CD4-positive, alpha-beta T cell treated with Interleukin-4 for 4 hours (primary cell): ENCODE measurements around the gene MAJIN.

Experiments
- DNase-seq: peaks from one replicate; pipeline ENCODE4 v3.0.0-alpha.2; 2020

MAJIN gene

DNA sequence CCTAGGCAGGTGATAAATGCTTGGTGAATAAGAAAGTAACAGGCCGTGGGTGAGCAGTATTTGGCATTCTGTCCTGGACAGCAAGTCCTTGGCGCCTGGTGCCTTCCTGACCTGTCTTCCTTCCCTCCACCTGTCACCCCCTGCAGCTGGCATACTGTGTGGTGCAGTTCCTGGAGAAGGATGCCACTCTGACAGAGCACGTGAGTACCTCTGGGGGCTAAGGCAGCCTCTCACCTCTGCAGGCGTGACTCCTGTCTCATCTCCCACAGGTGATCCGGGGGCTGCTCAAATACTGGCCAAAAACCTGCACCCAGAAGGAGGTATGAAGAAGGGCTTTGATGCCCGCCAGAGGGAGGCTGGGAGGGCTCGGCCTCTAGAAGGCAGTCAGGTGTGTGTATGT lies 40.6 kb downstream of the MAJIN start:
- DNase-seq: no peak

GRCh38 chr11:64930340-64930739 lies 41.6 kb downstream of the MAJIN start:
- DNase-seq: no peak

GRCh38 chr11:64929625-64930024 lies 42.3 kb downstream of the MAJIN start:
- no peak for DNase-seq

DNA sequence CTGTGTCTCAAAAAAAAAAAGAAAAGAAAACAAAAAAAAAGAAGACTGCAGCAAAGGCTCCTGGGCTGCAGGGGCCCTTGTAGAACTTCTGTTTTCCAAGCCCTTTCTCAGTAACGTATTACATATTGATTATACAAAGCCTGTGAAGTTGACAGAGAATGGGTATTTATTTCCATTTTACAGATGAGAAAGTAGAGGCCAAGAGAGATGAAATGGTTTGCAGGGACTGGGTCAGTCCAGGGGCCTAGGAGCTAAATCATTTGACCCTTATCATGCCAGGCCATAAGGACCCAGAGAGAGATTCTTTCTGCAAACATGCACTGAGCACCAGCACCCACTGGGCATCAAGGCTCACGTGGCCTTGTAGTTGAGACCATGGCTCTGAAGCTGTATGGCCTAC lies 43.0 kb downstream of the MAJIN start:
- DNase-seq: no peak

GRCh38 chr11:64926689-64927088 lies 45.2 kb downstream of the MAJIN start:
- no peak for DNase-seq

DNA sequence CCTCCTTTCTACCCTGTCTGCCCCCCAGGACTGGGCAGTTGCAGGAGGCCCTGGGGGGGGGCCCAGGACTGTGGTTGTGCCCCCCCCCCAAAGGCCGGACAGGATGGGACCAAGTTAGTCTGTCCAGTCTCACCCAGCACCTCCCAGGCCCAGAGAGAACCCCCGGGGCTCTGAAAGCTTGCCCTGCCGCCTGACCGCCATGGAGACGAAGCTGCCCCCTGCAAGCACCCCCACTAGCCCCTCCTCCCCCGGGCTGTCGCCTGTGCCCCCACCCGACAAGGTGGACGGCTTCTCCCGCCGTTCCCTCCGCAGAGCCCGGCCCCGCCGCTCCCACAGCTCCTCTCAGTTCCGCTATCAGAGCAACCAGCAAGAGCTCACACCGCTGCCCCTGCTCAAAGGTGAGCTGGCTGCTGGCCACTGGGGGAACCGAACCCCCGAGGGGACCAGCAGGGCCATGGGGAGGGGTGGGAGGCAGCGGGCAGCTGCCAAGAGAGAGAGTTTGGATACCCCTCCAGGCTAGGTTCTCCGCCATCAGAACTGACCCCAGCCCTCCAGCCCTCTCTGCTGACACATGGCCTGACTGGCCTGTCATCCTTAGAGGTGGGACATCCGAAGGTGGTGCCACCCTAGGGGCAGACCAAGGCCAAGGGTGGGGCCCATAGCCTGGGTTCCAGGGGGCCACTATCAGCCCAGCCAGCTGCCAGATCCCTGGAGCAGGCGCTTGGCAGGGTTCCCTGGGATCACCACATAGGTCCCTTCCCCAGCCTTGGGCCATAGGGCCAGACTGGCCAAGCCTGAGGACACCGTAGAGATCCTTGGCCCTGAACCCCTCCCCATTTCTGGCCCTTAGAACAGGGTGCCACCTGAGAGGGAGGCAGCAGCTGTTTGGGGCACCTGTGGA lies 46.1 kb downstream of the MAJIN start:
- DNase-seq: no peak

DNA sequence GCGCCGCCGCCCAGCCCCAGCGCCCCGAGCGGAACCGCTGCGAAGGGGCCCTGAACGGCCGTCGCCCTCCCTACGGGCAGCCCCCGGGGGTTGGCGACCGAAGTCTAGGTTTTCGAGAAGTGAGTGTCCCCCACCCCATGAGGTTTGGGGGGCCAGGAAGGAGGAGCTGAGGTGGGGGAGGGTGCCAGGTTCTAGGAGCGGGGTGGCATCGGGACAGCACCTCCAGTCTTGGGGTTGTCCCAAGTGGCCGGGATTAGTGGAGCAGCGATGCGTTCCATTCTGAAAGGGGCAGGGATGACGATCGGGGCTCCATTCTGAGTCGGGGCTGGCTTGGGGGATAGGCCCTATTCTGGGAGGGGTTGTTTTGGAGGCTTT lies 47.0 kb downstream of the MAJIN start:
- no peak for DNase-seq

- DNase-seq: peak; percentile 92
These were observed 47.7 kb downstream of the MAJIN start, which contains the start of gene PPP2R5B for GRCh38 chr11:64923944-64924909. PPP2R5B (plus strand) TSS chr11:64924689; CDS start chr11:64925735, 1,046 bp downstream.

- DNase-seq: no peak
These were observed 48.7 kb downstream of the MAJIN start for GRCh38 chr11:64923151-64923661.

DNA sequence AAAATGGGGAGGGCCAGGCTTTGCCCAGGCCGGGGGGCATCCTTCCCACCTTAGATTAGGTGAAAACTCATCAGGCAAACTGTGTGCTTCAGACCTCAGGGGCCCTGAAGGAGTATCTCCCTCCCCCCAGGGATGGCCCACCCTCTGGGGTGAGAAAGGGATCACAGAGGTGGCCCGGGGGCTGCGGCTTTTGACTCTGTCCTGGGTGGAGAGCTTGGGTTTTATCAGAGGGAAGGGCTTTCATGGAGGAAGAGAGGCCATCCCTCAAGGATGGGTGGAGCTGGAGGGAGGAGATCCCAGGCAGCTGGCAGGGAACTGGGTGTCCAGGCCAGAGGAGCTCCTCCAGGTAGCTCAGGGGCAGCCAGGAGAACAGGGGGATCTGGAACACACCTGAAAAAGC lies 50.5 kb downstream of the MAJIN start:
- no peak for DNase-seq

DNA sequence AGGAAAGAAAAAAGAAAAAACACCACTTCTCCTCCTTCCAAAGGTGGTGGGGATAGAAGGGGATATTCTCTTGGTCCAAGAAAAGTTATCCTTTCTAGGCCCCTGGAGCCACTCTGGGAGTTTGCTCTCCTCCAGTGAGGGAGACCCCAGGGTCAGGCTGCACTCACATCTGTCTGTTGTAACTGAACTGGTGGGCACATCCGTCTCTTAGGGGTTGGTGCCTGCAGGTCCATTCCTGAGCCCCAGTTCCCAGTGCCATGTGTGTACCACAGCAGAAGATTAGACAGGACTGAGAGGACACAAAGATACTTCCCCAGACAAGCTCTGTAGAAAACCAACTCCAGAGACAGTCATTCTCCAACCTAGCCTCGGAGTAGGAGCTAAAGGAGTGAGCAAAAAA lies 51.8 kb downstream of the MAJIN start:
- DNase-seq: no peak

- no peak for DNase-seq
These were observed 52.3 kb downstream of the MAJIN start for GRCh38 chr11:64919627-64920026.

DNA sequence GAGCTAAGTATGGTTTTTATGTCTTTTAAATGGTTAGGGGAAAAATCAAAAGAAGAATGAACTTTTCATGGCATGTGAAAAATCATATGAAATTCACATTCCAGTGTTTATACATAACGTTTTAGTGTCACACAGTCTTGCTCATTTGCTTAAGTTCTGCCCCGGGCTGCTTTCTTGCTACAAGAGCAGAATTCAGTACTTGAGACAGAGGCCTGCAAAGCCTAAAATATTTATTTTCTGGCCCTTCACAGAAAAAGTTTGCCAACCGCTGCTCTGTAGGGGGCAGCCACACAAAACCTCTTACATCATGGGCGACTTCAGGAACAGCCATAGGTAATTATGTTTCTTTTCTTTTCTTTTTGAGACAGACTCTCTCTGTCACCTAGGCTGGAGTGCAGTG lies 53.9 kb downstream of the MAJIN start:
- DNase-seq: no peak

DNA sequence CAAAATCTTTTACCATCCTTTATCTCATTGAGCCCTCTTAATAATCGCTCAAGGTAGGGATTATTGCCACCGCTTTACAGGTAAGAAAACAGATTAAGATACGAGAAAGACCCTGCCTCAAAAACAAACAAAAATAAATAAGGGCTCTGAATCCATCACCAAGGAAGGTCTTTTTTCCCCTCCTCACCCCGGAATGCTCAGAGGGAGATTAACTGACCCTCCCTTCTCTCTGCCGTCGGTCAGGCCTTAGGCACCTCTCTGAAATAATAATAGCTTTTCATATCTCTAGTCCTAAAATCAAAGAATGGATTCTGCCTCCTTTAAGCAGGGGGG lies 54.3 kb downstream of the MAJIN start:
- DNase-seq: no peak

- peak; percentile 100 for DNase-seq
These were observed 54.9 kb downstream of the MAJIN start, which contains the start of gene ATG2A for GRCh38 chr11:64916775-64917662. ATG2A (minus strand) TSS chr11:64917209; CDS start chr11:64917135, 74 bp downstream.

DNA sequence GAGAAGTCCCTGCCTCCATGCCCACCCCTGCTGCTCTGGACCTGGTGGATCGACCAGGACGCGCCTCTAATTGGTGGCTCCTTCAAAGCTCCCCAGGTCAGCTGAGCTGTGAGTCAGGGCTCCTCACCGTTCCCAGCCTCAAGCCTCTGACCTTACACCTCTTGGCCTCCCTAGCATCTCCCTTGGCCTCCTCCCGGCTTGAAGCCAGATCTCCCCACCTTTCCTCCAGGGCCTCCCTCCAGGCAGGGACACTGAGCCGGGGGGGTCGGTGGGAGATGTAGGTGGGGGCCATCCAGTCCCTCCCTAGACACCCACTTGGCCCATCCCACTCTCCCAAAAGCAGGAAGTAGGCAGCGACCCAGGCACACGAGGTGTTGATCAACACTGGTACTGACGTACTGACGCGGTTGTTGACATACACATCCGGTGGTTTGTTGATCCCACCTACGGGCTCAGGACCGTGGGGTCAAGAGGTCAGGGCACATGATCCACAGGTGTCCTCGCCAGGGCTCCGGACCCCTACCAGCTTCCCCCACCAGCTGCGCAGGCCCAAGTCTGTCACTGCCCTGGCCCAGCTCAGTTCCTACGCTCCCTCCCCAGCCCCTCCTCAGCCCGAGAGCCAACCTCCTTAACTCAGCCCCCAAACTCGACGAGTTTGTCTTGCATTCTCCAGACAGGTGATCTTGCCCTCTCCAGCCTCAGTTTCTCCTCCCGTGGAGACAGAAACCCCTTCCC lies 55.7 kb downstream of the MAJIN start:
- DNase-seq: peak; percentile 46

- no peak for DNase-seq
These were observed 56.5 kb downstream of the MAJIN start for GRCh38 chr11:64915376-64915887.

GRCh38 chr11:64914123-64914522 lies 57.8 kb downstream of the MAJIN start:
- no peak for DNase-seq

DNA sequence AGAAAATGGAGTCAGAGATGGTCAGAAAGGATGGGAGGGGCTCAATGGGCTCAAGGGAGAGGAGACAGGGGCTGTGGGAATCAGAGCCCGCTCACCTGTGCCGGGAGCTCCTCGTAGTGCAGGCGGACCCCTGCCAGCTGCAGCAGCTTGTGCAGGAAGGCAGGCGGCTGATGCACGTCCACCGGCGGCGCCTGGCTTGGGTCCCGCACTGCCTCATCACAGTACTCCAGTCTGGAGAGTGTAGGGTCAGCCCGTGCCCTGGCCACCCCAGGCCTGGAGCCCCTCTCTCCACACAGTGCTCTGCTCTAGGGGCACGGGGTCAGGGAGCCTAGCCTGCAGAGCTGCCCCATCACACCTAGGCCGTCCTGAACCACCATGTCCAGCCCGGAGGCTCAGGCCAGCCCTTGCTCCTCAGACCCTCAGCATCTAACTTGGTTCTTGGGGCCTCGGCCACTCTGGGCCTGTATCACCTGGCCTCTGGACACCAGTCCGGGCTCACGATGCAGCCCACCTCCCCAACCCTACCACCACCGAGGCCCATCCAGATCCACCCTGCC lies 58.7 kb downstream of the MAJIN start:
- DNase-seq: no peak

GRCh38 chr11:64911689-64912088 lies 60.2 kb downstream of the MAJIN start:
- DNase-seq: no peak

DNA sequence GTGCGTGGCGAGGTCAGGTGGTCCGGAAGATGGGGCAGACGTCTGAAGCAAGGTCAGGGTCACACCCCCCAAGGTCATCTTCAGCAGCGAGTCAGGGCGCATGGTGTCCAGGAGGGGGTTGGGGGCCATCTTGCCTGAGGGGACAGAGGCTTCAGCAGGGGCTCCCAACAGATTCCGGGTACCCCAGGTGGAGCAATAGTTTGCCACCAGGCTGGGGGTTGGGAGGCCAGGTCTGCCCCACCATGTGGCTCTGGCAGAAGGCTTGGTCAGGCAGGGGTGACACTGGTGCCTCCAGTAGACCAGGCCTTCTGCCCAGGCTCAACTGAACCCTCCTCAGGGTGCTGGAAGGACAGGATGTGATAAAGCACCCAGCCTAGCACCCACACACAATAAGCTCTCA lies 60.8 kb downstream of the MAJIN start:
- DNase-seq: no peak
